Stimulated activated naive B cell treated with anti-CD40 and anti-IgM and Interleukin-4, amounts not matched to agents 10 μg/mL and 1 μg/mL and 100 μg/mL, for 72 hours (primary cell): Measurements from ENCODE around the gene POLR2E.

Experiments
- ATAC-seq, 2 donors: fragments of 150-1000 bp; cut with Tn5 transposase; replicated peaks; 2 replicates each; pipeline ENCODE4 v1.10.0; 2021; ENCODE audit warnings: moderate library complexity in 1 of 2
- DNase-seq: peaks from one replicate; pipeline ENCODE4 v3.0.0; 2021
- H3K27ac Mint-ChIP-seq: one replicate; pipeline ENCODE4 v1.8.0; 2022; ENCODE audit warnings: mild to moderate bottlenecking, mixed read lengths
- H3K27me3 Mint-ChIP-seq, 2 donors: one replicate each; pipeline ENCODE4 v1.8.0; 2022; ENCODE audit warnings: mixed read lengths in 2 of 2
- H3K36me3 Mint-ChIP-seq, 2 donors: one replicate each; pipeline ENCODE4 v1.8.0; 2022; ENCODE audit warnings: mixed read lengths in 2 of 2, mild to moderate bottlenecking in 1 of 2
- H3K4me1 Mint-ChIP-seq, 2 donors: one replicate each; pipeline ENCODE4 v1.8.0; 2022; ENCODE audit warnings: mixed read lengths in 2 of 2, mild to moderate bottlenecking in 1 of 2
- H3K4me3 Mint-ChIP-seq, 2 donors: one replicate each; pipeline ENCODE4 v1.8.0; 2022; ENCODE audit warnings: mild to moderate bottlenecking in 2 of 2, mixed read lengths in 2 of 2, moderate library complexity in 1 of 2
- H3K9me3 Mint-ChIP-seq, 2 donors: one replicate each; pipeline ENCODE4 v1.8.0; 2022; ENCODE audit warnings: mixed read lengths in 2 of 2, mild to moderate bottlenecking in 1 of 2

POLR2E gene

GRCh38 chr19:1066748-1067340 lies 28.3 kb downstream of the POLR2E start, which contains the start of gene ARHGAP45:
Gene ARHGAP45, plus strand, starts transcription at chr19:1067167. Its CDS starts 239 bp downstream, at chr19:1067406.
- peak within 1 kb of the TSS; percentile 97 for H3K27ac Mint-ChIP-seq
- H3K4me3 Mint-ChIP-seq = peak within 1 kb of the TSS; percentile 91
- DNase-seq = peak; percentile 75
- peak; percentile 56 to 64 for ATAC-seq
- peaks cover 0 to 6% of the 10 kb centered on the region in 2 donors for H3K9me3 Mint-ChIP-seq
- no peaks in the 10 kb centered on the region for H3K27me3 Mint-ChIP-seq
- H3K4me1 Mint-ChIP-seq = peaks cover 36 to 52% of the 10 kb centered on the region in 2 donors
- H3K36me3 Mint-ChIP-seq = peaks cover 28 to 35% of the 10 kb centered on the region in 2 donors

- ATAC-seq = no peak
- DNase-seq = no peak
- Mint-ChIP-seq H3K9me3 (peaks cover 0 to 6% of the 10 kb centered on the region in 2 donors), H3K4me3 (peak overlapping the region; percentile 91), H3K27ac (peak overlapping the region; percentile 83), H3K36me3 (peaks cover 29 to 36% of the 10 kb centered on the region in 2 donors), H3K4me1 (peaks cover 33 to 50% of the 10 kb centered on the region in 2 donors), H3K27me3 (no peaks in the 10 kb centered on the region)
These were observed 28.9 kb downstream of the POLR2E start for GRCh38 chr19:1066251-1066747.

GRCh38 chr19:1065606-1066109 lies 29.5 kb downstream of the POLR2E start:
- H3K27ac Mint-ChIP-seq = peak overlapping the region; percentile 75

GRCh38 chr19:1064661-1065605 lies 30.2 kb downstream of the POLR2E start:
- Mint-ChIP-seq H3K9me3 (peaks cover 0 to 6% of the 10 kb centered on the region in 2 donors), H3K27ac (peak overlapping the region; percentile 34), H3K4me1 (peaks cover 33 to 50% of the 10 kb centered on the region in 2 donors), H3K4me3 (peak overlapping the region; percentile 43 to 91), H3K27me3 (no peaks in the 10 kb centered on the region), H3K36me3 (peaks cover 37 to 39% of the 10 kb centered on the region in 2 donors)
- DNase-seq (no peak), ATAC-seq (peak; percentile 45 to 49)

More at GRCh38 chr19:1065606-1066109, 29.5 kb downstream of the POLR2E start:
- Mint-ChIP-seq H3K4me3 (peak overlapping the region; percentile 64 to 91), H3K9me3 (peaks cover 0 to 6% of the 10 kb centered on the region in 2 donors), H3K36me3 (peaks cover 31 to 36% of the 10 kb centered on the region in 2 donors), H3K27me3 (no peaks in the 10 kb centered on the region), H3K4me1 (peaks cover 33 to 50% of the 10 kb centered on the region in 2 donors)
- ATAC-seq (no peak), DNase-seq (no peak)

- Mint-ChIP-seq H3K4me1 (peaks cover 30 to 42% of the 10 kb centered on the region in 2 donors), H3K27me3 (no peaks in the 10 kb centered on the region), H3K27ac (peak overlapping the region; percentile 77), H3K4me3 (peak overlapping the region in 1 of 2 donors; percentile 44), H3K9me3 (peaks cover 0 to 6% of the 10 kb centered on the region in 2 donors), H3K36me3 (peaks cover 40 to 42% of the 10 kb centered on the region in 2 donors)
- no peak for ATAC-seq
- no peak for DNase-seq
These were observed 31.1 kb downstream of the POLR2E start for GRCh38 chr19:1063909-1064660.

- H3K4me3 Mint-ChIP-seq = no peak overlapping the region
- peaks cover 23 to 34% of the 10 kb centered on the region in 2 donors for H3K4me1 Mint-ChIP-seq
- peak overlapping the region; percentile 65 for H3K27ac Mint-ChIP-seq
- no peaks in the 10 kb centered on the region for H3K27me3 Mint-ChIP-seq
- ATAC-seq (no peak), DNase-seq (no peak)
- H3K36me3 Mint-ChIP-seq = peaks cover 39% of the 10 kb centered on the region in 2 donors
- H3K9me3 Mint-ChIP-seq = peaks cover 0 to 9% of the 10 kb centered on the region in 2 donors
These were observed 31.9 kb downstream of the POLR2E start for GRCh38 chr19:1063030-1063908.

GRCh38 chr19:1062387-1063029 lies 32.7 kb downstream of the POLR2E start:
- Mint-ChIP-seq H3K4me3 (no peak overlapping the region), H3K27ac (peak overlapping the region; percentile 7), H3K36me3 (peaks cover 46% of the 10 kb centered on the region in 2 donors)

GRCh38 chr19:1061987-1062386 lies 33.2 kb downstream of the POLR2E start:
- Mint-ChIP-seq H3K27me3 (no peaks in the 10 kb centered on the region), H3K36me3 (peaks cover 51% of the 10 kb centered on the region in 2 donors), H3K9me3 (peaks cover 5 to 17% of the 10 kb centered on the region in 2 donors), H3K4me1 (peaks cover 23 to 33% of the 10 kb centered on the region in 2 donors), H3K27ac (no peak overlapping the region), H3K4me3 (no peak overlapping the region)
- ATAC-seq = no peak
- DNase-seq = no peak

More at GRCh38 chr19:1062387-1063029, 32.7 kb downstream of the POLR2E start:
- Mint-ChIP-seq H3K27me3 (no peaks in the 10 kb centered on the region), H3K9me3 (peaks cover 1 to 14% of the 10 kb centered on the region in 2 donors), H3K4me1 (peaks cover 23 to 33% of the 10 kb centered on the region in 2 donors)
- ATAC-seq = no peak
- no peak for DNase-seq

GRCh38 chr19:1060689-1061088 lies 34.5 kb downstream of the POLR2E start:
- H3K4me3 Mint-ChIP-seq = no peak overlapping the region

GRCh38 chr19:1058112-1058511 lies 37.1 kb downstream of the POLR2E start:
- peak overlapping the region; percentile 42 for H3K27ac Mint-ChIP-seq
- ATAC-seq (no peak), DNase-seq (no peak)
- peaks cover 13 to 23% of the 10 kb centered on the region in 2 donors for H3K9me3 Mint-ChIP-seq
- peaks cover 4 to 11% of the 10 kb centered on the region in 2 donors for H3K4me1 Mint-ChIP-seq
- peaks cover 76 to 77% of the 10 kb centered on the region in 2 donors for H3K36me3 Mint-ChIP-seq
- H3K4me3 Mint-ChIP-seq = peak overlapping the region in 1 of 2 donors; percentile 15
- no peaks in the 10 kb centered on the region for H3K27me3 Mint-ChIP-seq

More at GRCh38 chr19:1060689-1061088, 34.5 kb downstream of the POLR2E start:
- H3K4me1 Mint-ChIP-seq = peaks cover 24 to 32% of the 10 kb centered on the region in 2 donors
- H3K36me3 Mint-ChIP-seq = peaks cover 64% of the 10 kb centered on the region in 2 donors
- no peaks in the 10 kb centered on the region for H3K27me3 Mint-ChIP-seq
- no peak for DNase-seq
- ATAC-seq = no peak
- peaks cover 13 to 26% of the 10 kb centered on the region in 2 donors for H3K9me3 Mint-ChIP-seq
- H3K27ac Mint-ChIP-seq = no peak overlapping the region

- no peak overlapping the region for H3K4me3 Mint-ChIP-seq
- ATAC-seq (peak; percentile 33 to 48), DNase-seq (no peak)
- H3K27ac Mint-ChIP-seq = peak overlapping the region; percentile 52
- H3K4me1 Mint-ChIP-seq = peaks cover 6 to 15% of the 10 kb centered on the region in 2 donors
- peaks cover 75 to 78% of the 10 kb centered on the region in 2 donors for H3K36me3 Mint-ChIP-seq
- no peaks in the 10 kb centered on the region for H3K27me3 Mint-ChIP-seq
- peaks cover 13 to 21% of the 10 kb centered on the region in 2 donors for H3K9me3 Mint-ChIP-seq
These were observed 37.9 kb downstream of the POLR2E start for GRCh38 chr19:1057176-1057855.
